ENCODE results near the gene PANK1. TPM values are rescaled to one million over a fixed set of nuclear protein-coding genes. Genes with fewer than 3 reads are reported as not detected.
A peak's percentile ranks its signal among the peaks of the same experiment; 100 is the strongest.

PANK1 gene
- polyA plus RNA-seq (2011; rRNA removed) = 6.9 and 9.2 TPM in 2 replicates
- 8.3 and 12.0 TPM in 2 replicates for polyA minus RNA-seq (2011; rRNA and poly(A)+ RNA removed)

DNA sequence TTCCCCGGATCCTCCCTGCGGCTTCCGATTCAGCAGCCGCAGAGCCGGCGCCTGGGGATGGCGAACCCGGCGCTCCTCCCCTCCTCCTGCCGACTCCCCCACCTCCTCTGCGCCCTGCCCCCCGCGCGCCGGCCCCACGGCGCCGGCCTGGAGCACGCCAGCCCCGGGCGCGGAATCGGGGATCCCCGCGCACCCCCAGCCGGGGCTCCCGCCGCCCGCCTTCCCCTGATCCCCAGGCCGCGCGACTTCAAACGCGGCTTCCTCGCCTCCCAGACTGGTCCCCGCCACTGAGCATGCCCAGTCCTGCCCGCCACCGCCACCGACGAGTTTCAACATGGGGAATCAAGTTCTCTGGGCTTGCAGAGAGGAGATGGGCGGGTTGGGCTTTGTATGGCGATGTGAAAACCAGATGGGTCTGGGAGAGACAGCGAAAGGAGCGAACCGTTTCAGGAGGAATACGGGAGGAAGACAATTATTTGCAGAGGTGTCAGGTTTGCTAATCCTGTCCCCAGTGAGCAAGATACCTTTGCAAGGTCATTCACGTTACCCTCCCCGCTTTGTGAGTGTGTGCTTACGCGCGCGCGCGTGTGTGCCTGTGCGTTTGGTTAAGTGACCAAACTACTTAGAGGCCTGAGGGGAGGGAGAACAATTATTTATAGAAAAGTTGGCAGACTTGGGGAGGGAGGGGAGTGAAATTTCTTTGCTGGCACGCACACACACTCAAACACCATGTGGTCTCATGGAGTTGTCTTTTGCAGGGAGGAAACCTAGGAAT is at the start of gene PANK1:
Gene PANK1, minus strand, starts transcription at position 276 of the 775 bp plus-strand sequence. CDS start 351 bp downstream, outside the sequence.
- Histone ChIP-seq H3K9me3 (ENCODE audit: control insufficient read depth, insufficient read depth, low read length) (no peaks in the 10 kb centered on the region), H3K27ac (ENCODE audit: low read depth, low read length) (peak within 1 kb of the TSS; percentile 58), H3K27me3 (ENCODE audit: control insufficient read depth, insufficient read depth, low read length) (no peaks in the 10 kb centered on the region), H3K4me3 (ENCODE audit: low read depth, low read length) (peak within 1 kb of the TSS; percentile 79)
- TF ChIP-seq CTCF (IDR thresholded peaks at IDR 0.05; ENCODE audit: low read depth, low read length) = no peak
- CTCF ChIA-PET = no interaction called here
- peak; percentile 41 for DNase-seq (ENCODE audit: low read depth, low spot score)
- POLR2A ChIA-PET = interaction anchor here (1.8 kb wide), 1 partner anchor 11 kb away, joined by 16 read pairs; no protein-coding TSS in a partner anchor

- POLR2A ChIA-PET = no interaction called here
- no peak overlapping the region for H3K27ac ChIP-seq (ENCODE audit: low read depth, low read length)
- H3K4me3 ChIP-seq (ENCODE audit: low read depth, low read length) = no peak overlapping the region
- no peak for TF ChIP-seq CTCF (IDR thresholded peaks at IDR 0.05; ENCODE audit: low read depth, low read length)
- no peak for DNase-seq (ENCODE audit: low read depth, low spot score)
- no peaks in the 10 kb centered on the region for H3K9me3 ChIP-seq (ENCODE audit: control insufficient read depth, insufficient read depth, low read length)
- no peaks in the 10 kb centered on the region for H3K27me3 ChIP-seq (ENCODE audit: control insufficient read depth, insufficient read depth, low read length)
- CTCF ChIA-PET = no interaction called here
Measured at GRCh38 chr10:89693176-89693575, 48.1 kb upstream of the PANK1 start.

DNA sequence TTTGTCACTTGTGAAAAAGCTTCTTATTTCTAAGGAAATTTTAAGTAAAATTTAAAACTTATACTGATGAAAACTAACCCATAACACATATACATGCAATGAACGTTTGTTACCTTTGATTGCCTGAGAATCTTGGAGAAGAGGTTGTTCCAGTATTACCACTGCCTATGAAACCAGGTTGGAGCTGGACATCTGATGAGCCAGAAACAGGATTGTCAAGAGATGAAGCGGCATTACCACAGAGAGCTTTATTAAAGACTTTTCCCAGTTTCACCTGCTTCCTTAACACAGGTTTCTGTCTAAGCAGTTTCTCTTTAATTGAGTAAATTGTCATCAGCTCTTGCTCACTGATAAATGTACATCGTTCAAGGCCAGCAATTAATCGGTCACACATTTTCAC is 47.4 kb upstream of the PANK1 start:
- Histone ChIP-seq H3K27me3 (ENCODE audit: control insufficient read depth, insufficient read depth, low read length) (no peaks in the 10 kb centered on the region), H3K27ac (ENCODE audit: low read depth, low read length) (no peak overlapping the region), H3K4me3 (ENCODE audit: low read depth, low read length) (no peak overlapping the region), H3K9me3 (ENCODE audit: control insufficient read depth, insufficient read depth, low read length) (no peaks in the 10 kb centered on the region)
- CTCF ChIA-PET = no interaction called here
- TF ChIP-seq CTCF (IDR thresholded peaks at IDR 0.05; ENCODE audit: low read depth, low read length) = no peak
- POLR2A ChIA-PET = no interaction called here
- no peak for DNase-seq (ENCODE audit: low read depth, low spot score)

DNA sequence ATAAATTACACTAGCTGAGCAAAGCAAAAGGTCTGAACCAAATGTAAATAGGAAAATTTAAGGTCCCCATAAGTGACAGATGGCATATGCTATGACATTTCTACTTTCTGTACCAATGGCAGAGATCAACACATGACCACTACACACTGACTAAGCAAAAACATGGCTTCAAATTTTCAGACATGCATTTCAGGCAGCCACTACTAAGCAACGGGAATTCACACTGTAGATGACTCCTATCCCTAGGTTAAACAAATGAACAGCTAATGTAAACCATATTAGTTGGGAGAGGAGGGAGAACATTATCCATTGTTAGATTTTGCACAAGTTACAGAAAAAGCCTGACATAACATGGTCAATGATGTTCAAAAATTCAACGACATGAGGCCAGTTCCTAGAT is 45.0 kb upstream of the PANK1 start:
- no peak for TF ChIP-seq CTCF (IDR thresholded peaks at IDR 0.05; ENCODE audit: low read depth, low read length)
- Histone ChIP-seq H3K4me3 (ENCODE audit: low read depth, low read length) (no peak overlapping the region), H3K27me3 (ENCODE audit: control insufficient read depth, insufficient read depth, low read length) (no peaks in the 10 kb centered on the region), H3K27ac (ENCODE audit: low read depth, low read length) (no peak overlapping the region), H3K9me3 (ENCODE audit: control insufficient read depth, insufficient read depth, low read length) (no peaks in the 10 kb centered on the region)
- POLR2A ChIA-PET = no interaction called here
- DNase-seq (ENCODE audit: low read depth, low spot score) = no peak
- CTCF ChIA-PET = no interaction called here

GRCh38 chr10:89685936-89686335 is 40.9 kb upstream of the PANK1 start:
- DNase-seq (ENCODE audit: low read depth, low spot score) = no peak
- H3K27me3 ChIP-seq (ENCODE audit: control insufficient read depth, insufficient read depth, low read length) = no peaks in the 10 kb centered on the region
- ChIA-PET CTCF (no interaction called here), POLR2A (no interaction called here)
- TF ChIP-seq CTCF (IDR thresholded peaks at IDR 0.05; ENCODE audit: low read depth, low read length) = no peak
- no peaks in the 10 kb centered on the region for H3K9me3 ChIP-seq (ENCODE audit: control insufficient read depth, insufficient read depth, low read length)
- no peak overlapping the region for H3K4me3 ChIP-seq (ENCODE audit: low read depth, low read length)
- no peak overlapping the region for H3K27ac ChIP-seq (ENCODE audit: low read depth, low read length)
